ENCODE data around the gene AFAP1L2. TPM values are rescaled to one million over a fixed set of nuclear protein-coding genes. Genes with fewer than 3 reads are reported as not detected.
"Not testable (repeated sequence)": the region's sequence is repeated elsewhere in the genome, so short reads cannot be mapped to it uniquely, and the experiment has no call there.

Gene AFAP1L2
- polyA plus RNA-seq, 1 donor = 39.1 TPM

DNA sequence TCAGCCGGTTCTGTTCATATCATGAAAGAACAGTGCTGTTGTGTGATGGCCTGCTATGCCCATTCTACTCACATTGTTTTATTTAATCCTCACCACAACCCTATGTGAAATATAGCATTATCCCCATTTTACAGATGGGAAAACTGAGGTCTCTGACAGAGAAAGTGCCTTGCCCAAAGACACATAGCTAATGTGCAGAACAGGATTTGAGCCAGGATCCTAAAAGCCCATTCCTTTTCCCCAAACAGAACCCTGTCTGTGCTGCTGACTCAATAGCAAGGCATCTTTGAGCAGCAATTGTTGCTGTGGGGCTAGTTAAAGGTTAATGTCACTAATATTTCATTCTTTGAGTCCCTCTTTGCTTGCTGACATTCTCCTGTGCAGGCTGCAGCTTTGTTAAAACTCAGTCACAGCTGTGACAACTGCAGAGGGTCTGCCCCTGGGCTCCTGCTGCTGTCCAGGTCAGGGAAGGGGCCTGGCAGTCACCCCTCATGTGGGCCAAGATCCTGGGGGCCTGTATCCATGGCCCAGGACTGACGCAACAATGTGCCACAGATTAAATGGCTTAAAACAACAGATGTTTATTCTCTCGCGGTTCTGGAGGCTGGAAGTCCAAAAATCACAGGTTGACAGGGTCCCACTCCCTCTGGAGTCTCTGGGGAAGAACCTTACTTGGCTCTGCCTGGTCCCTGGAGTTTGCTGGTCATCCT is 40.4 kb downstream of the AFAP1L2 start:
- DNase-seq = no peak

DNA sequence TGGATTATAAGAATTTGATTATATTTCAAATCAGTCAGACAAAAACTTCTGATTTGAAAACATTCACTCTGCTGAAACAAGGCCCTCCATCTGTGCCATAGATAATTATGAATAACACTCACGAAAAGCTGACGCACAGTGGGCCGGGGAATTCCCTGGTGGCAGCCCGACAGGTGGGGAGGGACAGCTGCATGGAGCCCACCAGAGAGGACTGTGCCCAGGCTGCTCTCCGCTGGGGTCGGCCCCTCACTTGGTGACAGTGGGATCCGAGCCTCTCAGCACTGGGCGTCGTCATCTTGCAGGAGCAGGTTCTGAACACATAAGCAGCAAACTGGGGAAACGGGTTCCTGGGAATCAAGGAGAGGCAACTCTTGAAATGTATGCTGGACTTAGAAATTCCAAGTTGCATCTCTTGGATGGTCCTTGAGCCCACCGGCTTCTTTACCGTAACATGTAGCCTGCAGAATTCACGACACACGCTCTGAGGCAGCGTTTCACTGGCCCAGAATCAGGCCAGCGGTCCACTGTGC is 41.4 kb downstream of the AFAP1L2 start:
- no peak for DNase-seq

DNA sequence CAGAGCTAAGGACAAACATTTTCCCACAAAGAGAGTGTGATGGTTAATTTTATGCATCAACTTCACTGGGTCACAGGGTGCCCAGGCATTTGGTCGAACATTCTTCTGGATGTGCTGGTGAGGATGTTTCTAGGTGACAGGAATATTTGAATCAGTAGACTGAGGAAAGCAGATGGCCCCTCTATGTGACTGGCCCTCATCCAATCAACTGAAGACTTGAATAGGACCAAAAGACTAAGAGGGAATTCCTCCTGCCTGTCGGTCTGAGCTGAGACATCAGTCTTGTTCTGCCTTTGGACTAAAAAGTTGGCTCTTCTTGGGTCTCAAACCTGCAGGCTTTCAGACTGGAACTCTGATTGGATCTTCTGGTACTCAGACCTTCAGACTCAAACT is 44.4 kb downstream of the AFAP1L2 start:
- no peak for DNase-seq

DNA sequence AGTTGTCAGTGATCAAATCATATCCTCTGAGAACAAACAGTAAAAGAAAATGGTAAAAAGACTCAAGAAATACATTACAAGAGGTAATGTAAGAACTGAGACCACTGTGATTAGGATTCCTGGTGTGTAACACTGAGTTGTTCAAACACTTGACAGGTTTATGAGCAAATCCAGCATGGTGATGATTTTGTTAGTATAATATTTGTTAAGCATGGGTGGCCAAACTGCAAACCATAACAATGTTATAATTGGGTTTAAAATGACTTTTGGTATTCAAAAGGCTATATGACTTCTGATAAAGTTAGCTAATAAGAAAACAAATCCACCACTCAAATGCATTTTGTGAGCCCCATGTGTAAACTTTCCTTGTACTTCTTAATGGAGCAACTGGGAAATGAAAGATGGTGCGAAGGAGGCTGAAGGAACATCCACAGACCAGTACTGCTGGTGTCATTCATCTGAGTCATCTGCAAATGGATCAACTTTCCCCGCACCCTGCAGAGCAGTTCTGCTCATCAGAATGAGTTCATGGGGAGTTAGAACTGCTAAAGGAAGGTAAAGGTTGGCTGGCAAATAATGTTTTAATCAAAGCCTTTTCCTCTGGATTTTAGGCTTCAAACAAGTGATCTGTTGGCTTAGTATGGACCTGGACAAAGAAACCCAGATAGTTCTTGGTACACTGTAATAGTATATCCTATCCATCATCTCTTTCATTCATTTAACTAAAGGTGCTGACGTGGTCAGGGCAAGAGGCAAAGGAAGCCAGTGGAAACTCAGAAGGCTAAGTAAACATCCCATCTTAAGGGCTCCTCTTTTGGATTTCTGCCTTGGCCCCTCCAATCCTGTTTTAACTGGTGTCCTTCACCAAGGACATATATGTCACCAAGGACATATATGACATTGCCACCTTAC is 45.0 kb downstream of the AFAP1L2 start:
- no peak for DNase-seq

DNA sequence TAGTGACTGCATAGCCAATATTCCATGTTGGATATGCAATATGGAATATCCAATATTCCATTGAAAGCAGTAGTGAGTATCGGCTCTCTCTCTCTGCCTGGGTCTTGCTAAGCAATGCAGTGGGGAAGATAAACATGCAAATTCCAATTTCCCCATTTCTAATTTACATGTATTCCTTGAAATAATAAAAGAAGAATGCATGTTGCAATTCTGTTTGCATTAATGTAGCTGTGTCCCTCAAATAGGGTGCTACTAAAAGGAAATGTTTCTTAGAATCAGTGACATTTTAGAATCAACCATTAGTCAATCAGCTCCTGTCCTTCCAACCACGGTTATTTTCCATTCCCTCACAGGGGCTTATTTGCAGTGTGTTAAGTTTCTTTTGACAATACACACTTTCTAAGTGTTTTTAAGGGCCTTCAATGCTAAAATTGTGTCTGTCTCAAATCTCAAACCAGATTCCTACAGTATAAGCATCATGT is 46.7 kb downstream of the AFAP1L2 start:
- DNase-seq = no peak

DNA sequence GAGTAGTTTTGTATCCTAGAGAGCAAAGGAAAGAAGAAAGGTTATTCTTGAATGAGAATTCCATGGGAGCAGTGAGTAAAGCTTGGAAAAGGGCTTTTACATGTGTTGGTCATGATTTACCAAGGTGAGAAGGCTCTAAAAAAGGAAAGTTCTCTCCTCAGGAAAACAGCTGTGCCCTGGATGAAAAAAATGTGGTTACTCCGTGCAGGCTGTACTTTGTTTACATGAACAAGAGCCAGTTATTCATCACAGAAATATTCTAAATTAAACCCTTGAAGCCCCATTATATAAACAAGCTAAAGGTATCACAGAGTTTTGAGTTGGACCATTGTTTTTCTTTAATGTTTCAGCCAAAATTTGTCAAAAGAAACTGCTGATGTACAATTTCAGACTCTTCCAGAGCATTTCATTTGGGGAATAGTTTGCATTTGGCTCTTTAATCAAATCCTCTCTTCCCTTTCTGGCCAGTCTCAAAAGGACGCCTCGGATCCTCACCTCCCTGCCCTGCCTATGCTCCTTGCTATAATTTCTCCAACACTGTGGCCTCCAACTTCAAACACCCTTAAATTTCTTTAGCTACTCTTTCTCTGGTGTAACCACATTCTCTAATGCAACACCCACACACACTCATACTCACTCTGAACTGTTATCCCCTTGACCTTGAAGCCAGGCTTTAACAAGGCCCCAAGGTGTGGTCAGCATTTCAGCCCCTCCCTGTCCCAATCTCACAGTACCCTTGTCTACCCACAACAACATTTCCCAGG is 47.4 kb downstream of the AFAP1L2 start:
- DNase-seq = no peak

DNA sequence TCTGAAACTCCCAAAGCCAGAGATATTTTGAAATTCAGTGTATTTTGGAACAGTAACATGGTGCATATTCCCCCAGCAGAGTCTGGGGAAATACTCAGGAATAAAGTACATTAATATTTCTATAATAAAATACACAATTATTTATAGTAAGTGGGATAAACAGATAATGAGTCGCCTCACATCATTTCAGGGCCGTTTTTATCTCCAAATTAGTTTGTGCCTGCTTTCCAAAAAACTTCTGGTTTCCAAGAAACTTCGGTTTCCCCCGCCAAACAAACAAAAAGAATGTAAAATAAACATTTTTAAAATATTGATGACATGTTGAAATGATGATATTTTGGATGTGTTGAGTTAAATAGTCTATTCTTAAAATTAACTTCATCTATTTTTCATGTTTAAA is 48.2 kb downstream of the AFAP1L2 start:
- no peak for DNase-seq

DNA sequence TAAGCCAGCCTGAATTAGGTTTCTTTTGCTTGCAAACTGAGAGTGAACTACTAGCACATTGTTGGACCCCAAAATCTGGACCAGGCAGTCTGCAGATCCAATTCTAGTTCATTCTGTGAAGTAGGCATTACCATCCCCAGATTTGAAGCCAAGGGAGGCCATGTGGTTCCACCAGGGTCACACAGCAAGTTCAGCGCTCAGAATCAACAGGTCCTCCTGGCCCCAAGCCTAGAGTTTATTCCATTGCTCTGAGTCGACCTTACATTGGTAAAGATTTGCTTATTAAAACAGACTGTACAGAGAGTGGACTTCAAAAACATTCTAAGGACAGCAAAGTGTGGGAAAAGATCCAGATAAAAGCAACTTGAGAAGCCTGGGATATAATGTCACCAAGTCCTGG is 50.9 kb downstream of the AFAP1L2 start:
- no peak for DNase-seq

DNA sequence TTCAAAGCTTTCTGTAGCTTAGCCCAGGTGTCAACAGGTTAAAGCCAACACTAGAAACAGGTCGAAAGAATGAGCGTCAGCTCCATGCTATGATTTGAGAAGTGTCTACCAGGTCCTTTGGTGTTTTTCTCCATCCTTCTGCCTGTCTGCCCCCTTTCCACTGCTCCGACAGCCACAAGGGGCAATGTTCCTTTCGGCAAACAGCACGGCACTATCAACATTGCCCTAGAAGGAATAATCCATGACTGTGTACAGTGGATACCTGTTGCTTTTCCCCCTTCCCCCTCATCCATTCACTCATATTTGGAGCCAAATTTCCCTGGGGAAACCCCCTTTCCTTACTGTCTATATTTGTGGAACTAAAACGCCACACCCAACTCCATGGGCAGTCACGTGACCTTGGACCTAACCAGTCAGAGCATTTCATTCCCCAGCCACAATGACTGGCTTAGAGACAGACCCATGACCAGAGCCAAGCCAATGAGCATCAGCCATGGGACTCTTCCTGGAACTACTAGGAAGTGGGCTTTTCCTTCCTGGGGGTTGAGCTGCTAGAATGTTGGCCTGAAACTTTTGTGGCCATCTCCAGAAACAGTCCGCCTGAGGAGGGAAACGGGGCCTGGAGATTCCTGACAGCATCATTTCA is 51.5 kb downstream of the AFAP1L2 start:
- no peak for DNase-seq

DNA sequence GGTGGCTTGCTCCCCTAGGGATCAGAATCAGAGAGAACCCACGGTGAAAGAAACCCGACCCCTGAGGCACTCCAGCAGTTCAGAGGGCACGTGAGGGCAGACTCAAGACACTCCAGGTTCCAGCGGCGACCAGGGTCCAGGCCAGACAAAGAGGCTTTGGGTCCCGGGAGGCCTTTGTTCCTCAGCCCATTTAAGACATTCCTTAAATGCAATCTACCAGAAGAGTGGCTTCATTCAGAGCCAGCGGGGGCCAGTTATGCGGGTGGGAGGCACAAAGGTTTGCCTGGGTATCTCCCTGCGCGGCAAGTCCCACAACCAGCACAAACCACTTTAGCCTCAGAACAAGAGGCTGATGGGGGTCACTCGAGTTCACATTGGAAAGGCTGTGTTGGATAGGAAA is 53.6 kb downstream of the AFAP1L2 start:
- no peak for DNase-seq

DNA sequence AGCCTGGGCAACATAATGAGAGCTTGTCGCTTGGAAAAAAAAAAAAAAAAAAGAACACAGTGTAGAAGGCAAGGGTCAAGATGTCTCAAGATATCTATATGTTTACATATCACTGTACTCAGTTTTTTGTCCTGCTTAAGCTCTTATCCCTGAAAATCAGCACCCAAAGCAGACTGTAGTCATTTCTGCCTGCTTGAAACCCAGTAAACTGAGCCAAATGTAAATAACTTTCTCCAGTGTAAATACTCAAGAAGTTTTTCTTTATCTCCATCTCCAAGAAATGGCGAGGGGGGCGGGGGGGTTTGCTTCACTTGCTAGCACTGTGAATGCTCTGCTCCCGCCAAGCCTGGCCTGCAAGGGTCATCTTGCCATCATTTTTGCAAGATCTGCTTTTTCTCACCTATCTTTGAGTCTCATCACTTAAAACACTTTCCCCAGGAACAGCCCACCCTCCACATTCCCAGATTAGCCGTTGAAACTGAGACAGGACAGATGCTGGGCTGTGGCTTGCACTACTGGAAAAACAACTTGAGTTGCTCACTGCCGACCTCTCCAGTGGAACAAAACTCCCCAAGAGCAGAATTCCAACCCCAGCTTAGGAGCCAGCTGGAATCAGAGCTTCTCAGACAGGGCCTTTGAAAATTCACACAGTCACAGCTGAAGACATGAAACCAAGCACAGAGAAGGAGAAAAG is 54.6 kb downstream of the AFAP1L2 start:
- DNase-seq = peak; percentile 66

DNA sequence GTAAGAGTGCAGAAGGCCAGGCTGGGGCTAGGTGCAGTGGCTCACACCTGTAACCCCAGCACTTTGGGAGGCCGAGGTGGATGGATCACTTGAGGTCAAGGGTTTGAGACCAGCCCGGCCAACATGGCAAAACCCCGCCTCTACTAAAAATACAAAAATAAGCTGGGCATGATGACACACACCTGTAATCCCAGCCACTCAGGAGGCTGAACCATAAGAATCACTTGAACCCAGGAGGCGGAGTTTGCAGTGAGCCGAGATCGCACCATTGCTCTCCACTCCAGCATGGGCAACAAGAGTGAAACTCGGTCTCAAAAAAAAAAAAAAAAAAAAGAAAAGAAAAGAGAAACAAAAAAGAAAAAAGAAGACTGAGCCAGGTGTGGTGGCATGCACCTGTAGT is 55.2 kb downstream of the AFAP1L2 start:
- not testable (repeated sequence) for DNase-seq

DNA sequence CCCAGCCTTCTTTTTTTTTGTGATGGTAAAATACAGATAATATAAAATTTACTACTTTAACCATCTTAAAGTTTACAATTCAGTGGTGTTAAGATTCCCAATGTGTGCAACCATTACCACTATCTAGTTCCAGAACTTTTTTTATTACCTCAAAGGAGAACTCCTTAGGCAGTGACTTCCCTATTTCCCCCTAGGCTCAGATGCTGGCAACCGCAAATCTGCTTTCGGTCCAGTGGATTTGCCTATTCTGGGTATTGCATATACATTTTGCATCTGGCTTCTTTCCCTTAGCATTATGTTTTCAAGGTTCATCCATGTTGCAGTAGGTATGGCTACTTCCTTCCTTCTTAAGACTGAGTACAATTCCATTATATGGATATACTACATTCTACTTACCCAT is 56.5 kb downstream of the AFAP1L2 start:
- DNase-seq = no peak

DNA sequence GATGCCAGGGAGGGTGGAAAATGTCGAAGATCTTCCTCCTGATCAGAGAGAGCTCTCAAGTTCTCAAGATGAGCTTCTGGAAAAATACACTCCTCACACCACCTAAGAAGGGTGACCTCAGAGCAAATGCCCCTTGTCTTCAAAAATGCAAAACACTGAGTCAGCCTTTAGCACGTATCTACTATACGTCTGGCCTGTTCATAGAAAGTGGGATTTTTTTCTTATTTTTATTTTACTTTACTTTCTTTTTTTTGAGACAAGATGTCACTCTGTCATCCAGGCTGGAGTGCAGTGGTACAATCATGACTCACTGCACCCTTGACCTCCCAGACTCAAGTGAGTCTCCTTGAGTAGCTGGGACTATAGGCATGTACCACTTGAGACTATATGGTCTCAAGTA is 57.1 kb downstream of the AFAP1L2 start:
- no peak for DNase-seq

DNA sequence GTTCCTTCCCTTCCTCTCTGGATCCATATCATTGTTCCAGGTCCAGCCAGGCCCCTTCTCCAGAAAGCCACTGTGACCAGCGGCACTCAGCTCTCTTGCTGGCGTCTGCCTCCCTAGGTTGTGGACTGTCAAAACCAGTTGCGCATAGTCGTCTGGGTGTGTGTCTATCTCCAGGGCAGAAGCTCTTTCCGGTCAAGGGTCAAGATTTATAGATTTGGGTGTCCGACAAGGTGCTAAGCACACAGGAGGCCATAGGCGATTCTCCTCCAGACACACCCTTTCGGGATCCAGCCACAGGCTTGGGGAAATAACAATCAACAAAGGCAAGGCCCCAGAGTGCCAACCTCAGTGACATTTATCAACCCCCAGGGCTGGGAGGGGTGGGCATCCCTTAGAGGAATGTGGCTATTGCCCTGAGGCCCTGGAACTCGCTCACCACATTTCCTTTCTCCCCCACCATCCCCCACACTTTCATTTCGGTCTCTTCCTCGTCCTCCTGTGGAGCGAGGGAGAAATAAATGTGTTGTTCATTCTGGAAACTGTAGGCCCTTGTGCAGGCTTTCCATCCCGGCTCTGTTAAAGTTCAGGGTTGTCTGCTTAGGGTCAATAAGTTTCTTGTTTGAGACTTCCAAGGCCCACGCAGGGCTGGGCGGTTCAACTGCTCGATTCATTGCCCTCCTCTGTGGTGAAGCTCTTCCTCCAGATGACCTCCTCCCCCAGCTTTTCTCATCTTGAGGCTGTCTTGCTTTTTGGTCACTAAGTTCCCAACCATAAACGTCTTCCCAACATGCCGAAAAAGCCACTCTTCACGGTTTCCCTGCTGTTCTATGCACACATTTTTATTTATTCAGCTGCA is 57.9 kb downstream of the AFAP1L2 start:
- no peak for DNase-seq

DNA sequence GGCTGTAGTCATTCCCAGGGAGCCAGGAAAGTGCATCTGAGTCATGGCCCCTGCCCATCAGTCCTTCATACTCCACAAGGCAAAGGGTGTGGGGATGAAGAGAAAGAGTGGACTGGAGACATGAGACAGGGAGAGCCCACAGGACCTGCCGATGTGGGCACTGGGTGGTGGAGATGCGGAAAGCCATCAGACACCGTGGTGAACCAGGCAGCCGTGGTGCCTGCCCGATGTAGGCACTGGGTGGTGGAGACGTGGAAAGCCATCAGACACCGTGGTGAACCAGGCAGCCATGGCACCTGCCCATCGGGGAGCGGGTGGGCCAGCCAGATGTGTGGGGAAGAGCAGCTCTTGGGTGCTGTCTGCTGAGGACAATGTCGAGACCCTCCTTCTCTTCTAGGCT is 58.6 kb downstream of the AFAP1L2 start:
- DNase-seq = no peak

DNA sequence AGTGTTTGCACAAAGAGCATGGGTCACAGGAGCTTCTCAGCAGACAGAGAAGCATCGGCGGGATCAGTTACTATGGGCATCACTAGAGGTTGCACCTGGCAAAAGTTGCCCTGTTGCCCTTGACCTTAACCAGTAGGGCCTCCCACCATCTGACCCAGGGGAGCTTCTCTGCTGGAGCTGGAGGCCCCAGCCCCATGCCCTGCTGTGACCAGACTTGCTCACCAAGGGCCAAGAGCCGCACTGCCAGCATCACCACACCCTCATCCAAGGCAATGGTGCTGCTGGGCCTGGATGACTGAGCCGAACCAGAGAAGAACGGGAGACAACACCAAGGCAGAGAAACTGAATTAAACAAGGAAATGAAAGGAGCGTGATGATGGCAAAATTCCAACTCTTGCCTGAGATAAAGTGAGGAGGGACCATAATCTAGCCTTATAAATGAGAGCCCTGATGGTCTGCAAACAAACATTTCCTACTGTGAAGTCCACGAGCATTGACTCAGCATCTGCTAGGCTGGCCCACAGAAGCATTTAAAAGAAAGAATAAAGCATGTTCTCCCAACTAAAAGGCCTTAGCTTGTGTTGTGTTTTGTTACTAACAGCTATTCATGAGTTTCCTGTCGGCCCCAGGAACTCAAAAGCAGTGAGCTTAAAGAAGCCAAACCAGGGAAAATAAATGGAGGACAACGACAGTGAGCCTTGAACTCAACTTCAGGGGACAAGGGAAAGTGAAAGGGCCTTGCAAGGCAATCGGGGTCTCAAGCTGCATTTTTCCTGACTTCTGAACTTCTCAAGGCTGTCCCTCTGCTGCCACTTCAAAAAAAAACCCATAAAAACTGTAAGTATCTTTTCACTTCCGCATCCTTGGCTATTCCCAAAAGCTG is 60.4 kb downstream of the AFAP1L2 start:
- DNase-seq = no peak

DNA sequence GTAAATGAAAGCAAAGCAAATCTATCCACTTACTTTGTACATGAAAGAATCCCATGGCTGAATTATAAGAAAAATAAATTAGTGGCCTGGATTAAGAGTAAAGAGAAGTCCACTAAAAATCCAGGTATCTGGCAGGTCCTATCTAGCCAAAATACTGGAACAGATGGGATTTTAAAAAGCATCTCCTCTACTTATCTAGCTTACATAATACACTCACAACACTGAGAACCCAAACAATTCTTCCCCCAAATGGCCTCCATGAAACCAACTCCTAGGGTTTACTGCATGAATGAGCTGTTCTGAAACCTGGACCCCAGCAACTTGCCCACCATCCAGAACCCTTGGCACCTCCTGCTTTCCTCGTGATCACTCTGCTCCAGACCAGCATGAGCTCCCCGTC is 61.3 kb downstream of the AFAP1L2 start:
- DNase-seq = no peak

DNA sequence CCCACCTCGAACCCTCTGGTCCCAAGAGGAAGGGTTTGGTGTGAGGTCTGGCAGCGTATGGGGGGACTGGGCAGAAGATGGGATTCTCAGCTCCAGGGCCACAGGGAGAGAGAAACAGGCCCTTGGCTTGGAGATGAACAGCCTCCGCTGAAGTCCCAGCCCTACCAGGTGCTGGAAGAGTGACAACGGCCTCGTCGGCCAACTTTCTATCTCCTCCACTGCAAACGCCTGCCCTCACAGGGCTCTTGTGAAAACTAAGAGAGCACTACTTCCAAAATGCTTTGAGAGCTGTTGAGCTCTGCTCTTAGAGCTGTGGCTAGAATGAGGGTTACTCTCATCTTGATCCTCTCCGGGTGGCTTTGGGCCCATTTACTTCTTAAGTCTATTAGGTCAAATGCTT is 63.5 kb downstream of the AFAP1L2 start:
- no peak for DNase-seq

Data from left kidney (tissue), 2 donors.